ENCODE results near the gene SORCS1. TPM values are rescaled to one million over a fixed set of nuclear protein-coding genes. Genes with fewer than 3 reads are reported as not detected.

SORCS1 gene
- total RNA-seq, 2 donors from 2014 or later, result not detected

DNA sequence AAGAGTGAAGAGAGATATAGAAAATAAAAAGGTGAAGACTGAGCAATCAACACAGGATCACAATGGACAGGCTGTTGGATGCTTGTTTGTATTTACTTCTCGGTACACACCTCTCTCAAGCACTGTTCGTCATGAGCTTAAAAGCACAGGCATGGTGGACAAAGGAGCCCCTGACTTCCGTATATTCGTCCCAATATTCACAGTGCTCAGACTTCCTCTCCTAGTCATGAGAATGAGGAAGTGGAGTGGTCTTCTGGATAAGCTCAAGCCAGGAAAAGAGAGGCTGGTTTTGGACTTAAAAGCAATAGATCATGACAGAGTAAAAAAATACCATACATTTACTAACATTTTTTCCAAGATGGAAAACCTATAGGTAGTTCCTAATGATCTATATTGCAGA is 172.5 kb downstream of the SORCS1 start:
- H3K9me3 Mint-ChIP-seq, result peaks cover 0 to 3% of the 10 kb centered on the region in 2 donors
- DNase-seq (no peak), ATAC-seq (replicated peaks in 1 of 2) (no peak)
- H3K4me3 Mint-ChIP-seq, result no peak overlapping the region
- no peaks in the 10 kb centered on the region for H3K27me3 Mint-ChIP-seq (ENCODE audit: low read depth)
- no peaks in the 10 kb centered on the region for H3K4me1 Mint-ChIP-seq (ENCODE audit: low read depth)
- no peak overlapping the region for H3K27ac Mint-ChIP-seq
- no peaks in the 10 kb centered on the region for H3K36me3 Mint-ChIP-seq (ENCODE audit: insufficient read depth in 2 of 2)

DNA sequence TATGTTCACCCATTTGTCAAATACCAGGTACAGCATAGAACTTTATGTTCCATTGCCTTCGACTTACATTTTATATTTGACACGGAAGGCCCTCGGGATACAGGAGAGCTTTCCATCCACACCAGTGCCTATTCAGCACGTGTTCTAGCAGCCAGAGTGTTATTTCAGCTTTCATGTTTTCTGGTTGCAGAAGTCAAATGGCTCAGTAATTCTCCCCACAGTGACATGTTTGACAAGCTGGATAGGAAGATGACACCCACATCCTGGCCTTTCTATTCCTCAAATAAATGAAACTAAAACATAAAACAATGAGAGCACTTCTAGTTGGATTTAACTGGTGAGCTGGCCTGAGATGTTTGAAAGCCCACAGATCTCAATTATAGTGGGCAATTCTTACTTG is 173.4 kb downstream of the SORCS1 start:
- Mint-ChIP-seq H3K4me3 (no peak overlapping the region), H3K4me1 (ENCODE audit: low read depth) (no peaks in the 10 kb centered on the region), H3K36me3 (ENCODE audit: insufficient read depth in 2 of 2) (no peaks in the 10 kb centered on the region), H3K27ac (no peak overlapping the region), H3K9me3 (peaks cover 0 to 3% of the 10 kb centered on the region in 2 donors), H3K27me3 (ENCODE audit: low read depth) (no peaks in the 10 kb centered on the region)
- no peak for ATAC-seq (replicated peaks in 1 of 2)
- no peak for DNase-seq

DNA sequence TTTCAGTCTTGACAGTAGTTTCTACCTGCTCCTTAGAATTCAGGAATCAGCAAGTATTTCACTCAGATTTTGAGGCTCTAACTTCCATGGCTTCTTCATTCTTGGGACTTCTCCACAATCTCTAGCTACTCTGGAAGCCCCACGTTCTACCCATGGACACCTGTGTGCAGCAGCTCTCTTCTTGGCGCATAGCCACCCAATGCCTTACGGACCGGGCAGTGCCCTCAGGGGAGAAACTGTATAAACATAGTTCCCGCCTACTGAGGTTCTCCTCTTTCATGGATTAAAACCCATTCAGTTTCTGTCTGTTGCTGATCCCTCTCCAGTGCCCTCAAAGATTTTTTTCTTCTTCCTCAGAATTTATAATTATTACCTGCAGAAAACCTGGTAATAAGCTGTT is 177.1 kb downstream of the SORCS1 start:
- Mint-ChIP-seq H3K4me3 (no peak overlapping the region), H3K4me1 (ENCODE audit: low read depth) (no peaks in the 10 kb centered on the region), H3K27me3 (ENCODE audit: low read depth) (no peaks in the 10 kb centered on the region), H3K9me3 (peaks cover 0 to 3% of the 10 kb centered on the region in 2 donors), H3K36me3 (ENCODE audit: insufficient read depth in 2 of 2) (no peaks in the 10 kb centered on the region), H3K27ac (no peak overlapping the region)
- DNase-seq (no peak), ATAC-seq (replicated peaks in 1 of 2) (no peak)

DNA sequence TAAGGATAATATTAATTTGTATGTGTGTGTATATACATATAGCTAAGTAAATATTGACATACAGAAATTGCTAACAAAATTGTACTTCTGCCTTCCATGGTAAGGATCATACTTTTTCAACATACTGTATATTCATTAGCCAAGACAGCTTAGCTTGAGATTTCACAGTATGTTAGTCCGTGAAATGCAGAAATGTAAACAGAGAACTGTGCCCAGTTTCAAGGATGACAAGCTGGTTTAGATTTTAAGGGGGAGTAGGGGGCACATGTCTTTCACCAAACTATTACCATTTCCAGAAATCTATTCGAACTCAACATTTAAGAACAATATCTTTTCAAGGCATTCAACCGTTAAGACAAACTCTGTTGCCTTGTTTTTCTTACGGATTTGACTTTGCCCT is 182.2 kb downstream of the SORCS1 start:
- Mint-ChIP-seq H3K4me3 (no peak overlapping the region), H3K27ac (no peak overlapping the region), H3K27me3 (ENCODE audit: low read depth) (no peaks in the 10 kb centered on the region), H3K4me1 (ENCODE audit: low read depth) (no peaks in the 10 kb centered on the region), H3K9me3 (no peaks in the 10 kb centered on the region), H3K36me3 (ENCODE audit: insufficient read depth in 2 of 2) (no peaks in the 10 kb centered on the region)
- no peak for ATAC-seq (replicated peaks in 1 of 2)
- DNase-seq, result no peak

DNA sequence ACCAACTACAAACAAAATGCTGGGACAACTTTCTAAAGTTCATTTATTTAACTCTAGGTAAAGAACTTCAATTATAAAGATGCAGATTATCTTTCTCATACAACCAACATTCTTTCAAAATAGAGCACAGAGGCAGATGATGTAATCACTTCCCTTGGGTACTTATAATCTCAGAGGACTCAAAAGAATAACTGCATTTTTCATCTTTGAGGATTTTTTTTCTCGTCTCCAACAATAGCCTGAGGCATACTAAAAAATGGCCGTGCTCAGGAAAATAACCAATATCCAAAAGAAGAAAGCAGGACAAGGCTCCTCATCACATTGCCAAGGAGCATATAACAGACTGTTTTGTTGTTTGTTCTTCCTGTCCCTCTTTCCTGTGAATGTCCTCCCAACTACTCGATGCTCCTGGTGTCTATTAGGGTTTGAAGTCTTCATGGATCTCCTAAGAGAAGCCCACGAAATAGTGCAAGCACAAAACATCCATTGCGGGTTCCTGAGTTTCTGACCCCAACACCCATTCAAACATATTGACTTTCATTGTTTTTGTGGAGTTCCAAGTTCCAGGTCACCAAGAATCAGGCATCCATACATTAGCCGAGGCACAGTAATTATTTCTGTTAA is 182.9 kb downstream of the SORCS1 start:
- peaks cover 0 to 2% of the 10 kb centered on the region in 2 donors for H3K36me3 Mint-ChIP-seq (ENCODE audit: insufficient read depth in 2 of 2)
- H3K9me3 Mint-ChIP-seq, result no peaks in the 10 kb centered on the region
- H3K27me3 Mint-ChIP-seq (ENCODE audit: low read depth), result no peaks in the 10 kb centered on the region
- no peaks in the 10 kb centered on the region for H3K4me1 Mint-ChIP-seq (ENCODE audit: low read depth)
- DNase-seq (no peak), ATAC-seq (replicated peaks in 1 of 2) (no peak)
- H3K4me3 Mint-ChIP-seq, result no peak overlapping the region
- H3K27ac Mint-ChIP-seq, result no peak overlapping the region

DNA sequence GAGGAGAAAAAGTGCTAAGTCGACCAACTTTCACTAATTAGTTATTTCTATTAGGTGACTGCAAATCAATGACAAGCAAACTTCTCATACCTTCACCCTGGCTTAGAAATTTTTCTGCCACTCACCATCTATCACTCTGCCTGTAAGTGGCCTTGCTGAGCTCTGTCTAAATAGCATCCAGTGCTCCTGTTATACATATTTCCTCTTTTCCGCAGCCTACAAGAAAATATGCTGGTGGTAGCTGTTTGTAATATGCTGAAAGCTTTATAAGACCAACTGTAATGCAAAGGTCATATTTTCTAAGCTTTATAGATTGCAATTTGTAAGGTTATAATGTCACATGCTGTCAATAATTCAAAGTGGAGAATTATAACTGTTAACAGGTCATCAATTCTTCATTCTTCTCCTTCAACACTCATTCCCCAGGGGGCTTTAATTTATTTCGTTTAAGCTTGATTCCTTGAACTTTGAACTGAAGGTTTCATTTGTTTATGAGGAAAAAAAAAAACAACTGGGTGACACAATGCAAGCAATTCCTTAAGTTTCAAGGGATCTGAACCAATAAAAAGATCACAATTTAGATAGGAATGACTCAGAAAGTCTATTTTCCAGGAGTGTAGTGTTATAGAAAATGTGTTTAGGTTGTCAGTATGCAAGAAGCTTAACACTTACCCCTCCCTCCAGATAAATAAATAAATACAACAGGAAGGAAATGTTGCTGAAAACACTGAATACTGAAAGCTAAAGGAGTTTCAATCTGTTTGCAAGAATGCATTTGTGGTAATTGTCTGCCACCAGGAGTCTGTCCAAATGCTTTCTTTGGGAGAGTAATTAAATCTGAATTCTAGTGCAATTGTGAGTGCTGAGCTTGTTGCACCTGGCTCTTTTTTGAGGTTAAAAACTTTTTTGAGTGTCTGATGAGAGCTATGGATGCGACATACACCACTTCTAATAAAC is 183.7 kb downstream of the SORCS1 start:
- H3K4me1 Mint-ChIP-seq (ENCODE audit: low read depth), result no peaks in the 10 kb centered on the region
- no peaks in the 10 kb centered on the region for H3K9me3 Mint-ChIP-seq
- H3K27me3 Mint-ChIP-seq (ENCODE audit: low read depth), result no peaks in the 10 kb centered on the region
- H3K27ac Mint-ChIP-seq, result no peak overlapping the region
- no peak for DNase-seq
- ATAC-seq (replicated peaks in 1 of 2), result no peak
- H3K36me3 Mint-ChIP-seq (ENCODE audit: insufficient read depth in 2 of 2), result peaks cover 0 to 3% of the 10 kb centered on the region in 2 donors
- no peak overlapping the region for H3K4me3 Mint-ChIP-seq

DNA sequence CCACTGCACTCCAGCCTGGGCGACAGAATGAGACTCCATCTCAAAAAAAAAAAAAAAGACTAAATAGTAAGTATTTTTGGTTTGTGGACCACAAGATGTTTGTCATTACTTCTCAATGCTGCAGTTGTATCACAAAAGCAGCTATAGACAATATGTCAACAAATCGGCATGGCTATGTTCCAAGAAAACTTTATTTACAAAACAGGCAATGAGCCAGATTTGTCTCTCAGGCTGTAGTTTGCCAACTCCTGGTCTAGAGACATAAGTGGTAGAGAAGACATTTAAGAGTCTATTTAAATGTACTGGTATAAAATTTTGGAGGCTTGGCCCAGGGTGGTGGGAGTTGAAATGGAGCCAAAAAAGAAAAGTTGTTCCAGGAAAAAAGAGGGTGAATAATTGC is 185.8 kb downstream of the SORCS1 start:
- Mint-ChIP-seq H3K27me3 (ENCODE audit: low read depth) (no peaks in the 10 kb centered on the region), H3K4me1 (ENCODE audit: low read depth) (no peaks in the 10 kb centered on the region), H3K9me3 (no peaks in the 10 kb centered on the region), H3K27ac (no peak overlapping the region), H3K4me3 (no peak overlapping the region), H3K36me3 (ENCODE audit: insufficient read depth in 2 of 2) (peaks cover 0 to 3% of the 10 kb centered on the region in 2 donors)
- no peak for ATAC-seq (replicated peaks in 1 of 2)
- DNase-seq, result no peak

DNA sequence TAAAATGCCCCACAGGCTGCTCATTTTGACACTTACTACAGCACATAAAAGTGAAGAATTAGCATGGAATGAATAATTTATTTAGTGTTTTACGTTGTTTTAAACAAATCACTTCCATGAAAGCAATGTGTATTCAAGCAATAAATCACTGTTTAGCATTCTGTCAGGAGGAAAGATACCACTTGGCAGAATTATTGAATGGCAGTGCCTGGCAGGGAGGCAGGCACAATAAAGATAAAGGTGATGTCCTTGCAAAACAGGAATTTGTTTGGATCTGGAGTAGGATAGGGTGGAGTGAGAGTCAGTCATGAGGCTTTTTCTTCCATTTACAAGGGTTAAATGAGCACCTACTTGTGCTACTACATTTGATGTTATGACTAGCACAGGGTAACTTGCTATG is 190.8 kb downstream of the SORCS1 start:
- H3K4me3 Mint-ChIP-seq, result no peak overlapping the region
- peaks cover 0 to 4% of the 10 kb centered on the region in 2 donors for H3K9me3 Mint-ChIP-seq
- no peaks in the 10 kb centered on the region for H3K4me1 Mint-ChIP-seq (ENCODE audit: low read depth)
- ATAC-seq (replicated peaks in 1 of 2), result no peak
- H3K36me3 Mint-ChIP-seq (ENCODE audit: insufficient read depth in 2 of 2), result peaks cover 0 to 3% of the 10 kb centered on the region in 2 donors
- no peak overlapping the region for H3K27ac Mint-ChIP-seq
- no peak for DNase-seq
- no peaks in the 10 kb centered on the region for H3K27me3 Mint-ChIP-seq (ENCODE audit: low read depth)

DNA sequence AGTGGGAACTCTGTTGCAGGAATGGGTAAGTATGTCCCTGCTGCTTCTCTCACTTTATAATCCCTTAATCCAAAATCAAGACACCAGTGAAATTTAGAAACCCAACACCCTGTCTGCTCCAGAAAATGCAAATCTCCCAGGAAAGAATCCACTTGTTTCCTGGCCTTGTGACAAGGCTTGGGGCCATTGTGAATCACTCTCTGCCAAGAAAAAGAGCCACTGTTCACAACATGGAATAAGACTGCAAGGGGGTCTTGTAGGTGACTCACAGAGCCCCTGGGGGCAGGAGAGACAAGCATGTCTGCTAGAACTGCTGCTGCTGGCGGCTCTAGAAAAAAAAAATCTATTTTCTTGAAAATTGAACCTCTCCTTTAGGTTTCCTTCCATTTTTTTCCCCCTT is 191.2 kb downstream of the SORCS1 start:
- no peaks in the 10 kb centered on the region for H3K27me3 Mint-ChIP-seq (ENCODE audit: low read depth)

DNA sequence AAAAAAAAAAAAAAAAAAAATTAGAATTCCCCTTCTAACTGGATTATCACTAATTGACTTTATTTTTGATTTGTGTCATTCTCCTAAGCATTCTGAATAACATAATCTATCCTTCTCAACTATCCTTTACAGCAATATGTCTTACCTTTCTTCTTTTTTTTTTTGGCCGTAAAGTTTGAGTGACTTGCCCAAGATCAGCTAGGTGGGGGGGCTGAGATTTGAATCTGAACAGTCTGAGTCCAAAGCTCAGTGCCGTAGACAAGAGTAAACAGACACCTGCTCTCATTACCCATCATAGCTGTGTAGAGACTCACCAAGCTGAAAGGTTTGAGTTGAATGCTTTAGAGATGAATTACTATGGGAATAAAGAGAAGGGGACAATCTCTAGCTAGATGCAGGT is 192.1 kb downstream of the SORCS1 start:
- ATAC-seq (replicated peaks in 1 of 2), result no peak
- Mint-ChIP-seq H3K4me3 (no peak overlapping the region), H3K27ac (no peak overlapping the region), H3K36me3 (ENCODE audit: insufficient read depth in 2 of 2) (peaks cover 0 to 3% of the 10 kb centered on the region in 2 donors), H3K9me3 (peaks cover 0 to 4% of the 10 kb centered on the region in 2 donors), H3K27me3 (ENCODE audit: low read depth) (no peaks in the 10 kb centered on the region), H3K4me1 (ENCODE audit: low read depth) (no peaks in the 10 kb centered on the region)
- no peak for DNase-seq

More for the DNA sequence above, 191.2 kb downstream of the SORCS1 start:
- Mint-ChIP-seq H3K36me3 (ENCODE audit: insufficient read depth in 2 of 2) (peaks cover 0 to 3% of the 10 kb centered on the region in 2 donors), H3K27ac (no peak overlapping the region), H3K9me3 (peaks cover 0 to 4% of the 10 kb centered on the region in 2 donors), H3K4me3 (no peak overlapping the region), H3K4me1 (ENCODE audit: low read depth) (no peaks in the 10 kb centered on the region)
- no peak for ATAC-seq (replicated peaks in 1 of 2)
- DNase-seq, result no peak

DNA sequence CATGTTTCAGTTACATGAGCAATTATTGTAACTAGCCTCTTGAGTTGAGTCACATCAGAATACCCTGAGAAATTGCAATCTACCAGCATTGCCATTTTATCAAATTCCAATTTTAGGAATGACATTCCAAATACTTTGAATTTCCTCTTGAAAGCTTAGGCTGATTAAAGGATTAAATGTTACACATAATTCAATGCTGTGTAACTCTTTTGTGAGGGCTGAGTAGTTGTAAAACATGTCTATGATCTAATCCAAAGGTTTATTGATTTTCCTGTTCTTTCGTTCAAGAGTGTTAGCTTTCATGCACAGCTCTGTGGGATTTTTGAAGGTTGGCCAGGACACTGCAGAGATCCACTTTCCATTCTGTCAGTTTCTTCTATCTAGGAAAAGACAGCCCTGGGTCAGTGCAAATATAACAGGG is 193.1 kb downstream of the SORCS1 start:
- Mint-ChIP-seq H3K9me3 (peaks cover 0 to 4% of the 10 kb centered on the region in 2 donors), H3K4me3 (no peak overlapping the region), H3K27ac (no peak overlapping the region), H3K27me3 (ENCODE audit: low read depth) (no peaks in the 10 kb centered on the region), H3K36me3 (ENCODE audit: insufficient read depth in 2 of 2) (no peaks in the 10 kb centered on the region), H3K4me1 (ENCODE audit: low read depth) (no peaks in the 10 kb centered on the region)
- ATAC-seq (replicated peaks in 1 of 2) (no peak), DNase-seq (no peak)

DNA sequence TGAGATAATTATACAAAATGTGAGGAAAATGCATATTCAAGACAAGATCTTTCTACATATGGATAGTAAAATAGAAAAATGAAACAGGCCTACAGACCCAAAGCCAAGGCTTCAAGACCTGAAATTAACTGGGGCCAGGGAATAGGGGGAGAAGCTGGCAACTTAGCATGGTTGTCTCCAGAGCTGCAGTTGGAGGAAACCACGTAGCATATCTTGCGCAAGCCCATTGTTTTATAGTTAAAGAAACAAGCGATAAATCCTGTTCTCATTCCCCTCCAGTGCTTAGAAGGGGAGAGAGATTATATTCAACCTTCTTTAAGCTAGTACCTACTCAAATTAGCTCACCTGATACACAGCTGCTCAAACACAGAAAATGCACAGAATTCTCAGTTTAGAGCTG is 197.1 kb downstream of the SORCS1 start:
- no peak for DNase-seq
- H3K36me3 Mint-ChIP-seq (ENCODE audit: insufficient read depth in 2 of 2), result peaks cover 0 to 3% of the 10 kb centered on the region in 2 donors
- H3K4me3 Mint-ChIP-seq, result no peak overlapping the region
- peaks cover 5 to 10% of the 10 kb centered on the region in 2 donors for H3K9me3 Mint-ChIP-seq
- no peaks in the 10 kb centered on the region for H3K27me3 Mint-ChIP-seq (ENCODE audit: low read depth)
- ATAC-seq (replicated peaks in 1 of 2), result no peak
- no peak overlapping the region for H3K27ac Mint-ChIP-seq
- no peaks in the 10 kb centered on the region for H3K4me1 Mint-ChIP-seq (ENCODE audit: low read depth)

DNA sequence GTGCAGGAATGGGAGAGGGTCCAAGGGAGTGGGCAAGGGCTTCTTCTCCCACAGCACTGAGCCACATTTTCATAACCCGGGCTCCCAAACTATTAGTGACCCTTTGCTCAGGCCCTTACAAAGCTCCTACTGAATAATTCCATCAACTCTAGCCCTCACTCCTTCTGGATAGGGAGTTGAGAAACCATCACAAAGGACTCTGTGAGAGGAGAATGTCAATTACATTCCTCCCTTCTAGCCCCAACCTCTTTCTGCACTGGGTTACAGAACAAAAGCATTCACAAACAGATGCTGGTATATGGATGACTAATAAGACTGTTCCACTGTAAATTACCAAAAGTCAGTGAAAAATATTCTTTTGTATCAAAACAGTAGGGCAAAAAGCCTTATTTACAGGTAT is 203.7 kb downstream of the SORCS1 start:
- ATAC-seq (replicated peaks in 1 of 2) (no peak), DNase-seq (no peak)
- Mint-ChIP-seq H3K27me3 (ENCODE audit: low read depth) (no peaks in the 10 kb centered on the region), H3K9me3 (peaks cover 5 to 6% of the 10 kb centered on the region in 2 donors), H3K36me3 (ENCODE audit: insufficient read depth in 2 of 2) (peaks cover 0 to 3% of the 10 kb centered on the region in 2 donors), H3K27ac (no peak overlapping the region), H3K4me1 (ENCODE audit: low read depth) (no peaks in the 10 kb centered on the region), H3K4me3 (no peak overlapping the region)
